GM12878 (cell line): ENCODE data around the gene PINLYP. TPM values are rescaled to one million over a fixed set of nuclear protein-coding genes. Genes with fewer than 3 reads are reported as not detected.

Source experiments
- ATAC-seq: fragments of 200-7000 bp; cut with Tn5 transposase; 3 replicates; pipeline ENCODE4 v1.9.1; 2020; ENCODE audit warnings: mild to moderate bottlenecking, moderate library complexity
- BruUV-seq: library from RNA; stranded (reverse); fragments of 400-500 nt; replicated peaks from 2 replicates; lab custom pipeline; 2021; lab: Mats Ljungman, UMichigan
- CTCF ChIA-PET: fragments of 300-600 bp; sonication (Branson Sonifier 250); formaldehyde crosslinking; extraction: SDS; loops from one replicate; lab custom pipeline; 2021; ENCODE audit warnings: inconsistent platforms; lab: Yijun Ruan, JAX
- POLR2A ChIA-PET: fragments of 350-600 bp; formaldehyde crosslinking; extraction: SDS; loops from one replicate; lab custom pipeline; 2021; ENCODE audit warnings: inconsistent platforms; lab: Charles Lee
- RAD21 ChIA-PET: fragments of 300-600 bp; sonication (Branson Sonifier 250); formaldehyde crosslinking; loops from one replicate; lab custom pipeline; 2023; ENCODE audit warnings: antibody characterized with exemption; ENCODE audit not compliant: unreplicated experiment; lab: Charles Lee
- SMC1A ChIA-PET: fragments of 300-600 bp; sonication (Branson Sonifier 250); formaldehyde crosslinking; loops from one replicate; lab custom pipeline; 2023; ENCODE audit not compliant: unreplicated experiment, uncharacterized antibody; lab: Charles Lee
- DNase-seq: peaks from one replicate; pipeline ENCODE4 v3.0.0-alpha.2; 2011; ENCODE audit warnings: low read depth, low spot score
- FAIRE-seq: peaks from 3 replicates; lab custom pipeline; 2011; peaks lifted over from hg19 to GRCh38; lab: Jason Lieb, UNC
- H2AFZ ChIP-seq: 2 replicates; pipeline ENCODE4 v1.6.0; 2011; ENCODE audit warnings: low read depth, low read length, control low read depth; ENCODE audit not compliant: control insufficient read depth
- H3K27ac ChIP-seq: 2 replicates; pipeline ENCODE4 v1.5.1; 2011; ENCODE audit warnings: control low read depth; ENCODE audit not compliant: control insufficient read depth, insufficient read depth
- H3K27me3 ChIP-seq, 2 experiments: replicated peaks in 1 of 2; 2 replicates each; pipeline versions ENCODE4 v1.6.0 to v1.6.1; 2011; ENCODE audit warnings: low read length in 1 of 2; ENCODE audit not compliant: control insufficient read depth in 2 of 2, insufficient read depth in 2 of 2
- H3K36me3 ChIP-seq, 2 experiments: 2 replicates each; pipeline ENCODE4 v1.5.1; 2011; ENCODE audit warnings: low read length in 1 of 2; ENCODE audit not compliant: control insufficient read depth in 2 of 2, insufficient read depth in 2 of 2
- H3K4me1 ChIP-seq: 2 replicates; pipeline ENCODE4 v1.6.1; 2011; ENCODE audit warnings: mild to moderate bottlenecking, low read length, moderate library complexity, mixed read lengths; ENCODE audit not compliant: control insufficient read depth, insufficient read depth
- H3K4me2 ChIP-seq: 2 replicates; pipeline ENCODE4 v1.6.0; 2011; ENCODE audit warnings: control low read depth; ENCODE audit not compliant: control insufficient read depth, insufficient read depth
- H3K4me3 ChIP-seq: fragments of 200-600 bp; sonication (generic); 2 replicates; pipeline ENCODE4 v1.5.1; 2016
- H3K79me2 ChIP-seq: 2 replicates; pipeline ENCODE4 v1.6.0; 2011; ENCODE audit warnings: low read length; ENCODE audit not compliant: control insufficient read depth, insufficient read depth
- H3K9ac ChIP-seq: 2 replicates; pipeline ENCODE4 v1.8.0; 2011; ENCODE audit warnings: low read length, control low read depth, mixed read lengths; ENCODE audit not compliant: control insufficient read depth, insufficient read depth
- H3K9me3 ChIP-seq: replicated peaks from 3 replicates; pipeline ENCODE4 v1.5.1; 2011; ENCODE audit warnings: mild to moderate bottlenecking, low read length; ENCODE audit not compliant: control insufficient read depth, insufficient read depth
- H4K20me1 ChIP-seq: 2 replicates; pipeline ENCODE4 v1.6.0; 2011; ENCODE audit not compliant: control insufficient read depth, insufficient read depth
- BMI1 ChIP-seq: fragments of 450-650 bp; IDR thresholded peaks from 2 replicates; pipeline ENCODE4 v1.6.1; 2016; ENCODE audit warnings: mild to moderate bottlenecking, moderate library complexity, borderline replicate concordance
- CBX5 ChIP-seq: sonication (generic); IDR thresholded peaks from 2 replicates; pipeline ENCODE4 v1.6.1; 2016; ENCODE audit warnings: low read depth, moderate library complexity, mild to moderate bottlenecking, inconsistent platforms
- EP300 ChIP-seq, 2 experiments: fragments of 150-350 bp in 1 of 2; IDR thresholded peaks; 2 replicates each; pipeline ENCODE4 v1.6.1; 2011 to 2012; ENCODE audit warnings: low read depth in 2 of 2, low read length in 2 of 2, borderline replicate concordance in 1 of 2, improper control_type of control experiment in 1 of 2, inconsistent platforms in 1 of 2; ENCODE audit not compliant: control insufficient read depth in 1 of 2
- FOXM1 ChIP-seq: IDR thresholded peaks from 2 replicates; pipeline ENCODE4 v1.6.1; 2012; ENCODE audit warnings: low read depth, mild to moderate bottlenecking, inconsistent platforms, low read length, moderate library complexity
- IRF3 ChIP-seq: fragments of 450-650 bp; IDR thresholded peaks from 2 replicates; pipeline ENCODE4 v1.6.1; 2014; ENCODE audit warnings: mild to moderate bottlenecking
- MEF2A ChIP-seq: IDR thresholded peaks from 2 replicates; pipeline ENCODE4 v1.6.1; 2011; ENCODE audit warnings: low read depth, mild to moderate bottlenecking, low read length, moderate library complexity; ENCODE audit not compliant: insufficient read depth
- NBN ChIP-seq: fragments of 450-650 bp; IDR thresholded peaks from 2 replicates; pipeline ENCODE4 v1.6.1; 2016
- POLR2AphosphoS2 ChIP-seq: IDR thresholded peaks from 2 replicates; pipeline ENCODE4 v1.6.1; 2011; ENCODE audit warnings: low read depth, mild to moderate bottlenecking, low read length, improper control_type of control experiment, moderate library complexity
- POLR2AphosphoS5 ChIP-seq: IDR thresholded peaks from 2 replicates; pipeline ENCODE4 v1.6.1; 2011; ENCODE audit warnings: mild to moderate bottlenecking, low read length, inconsistent platforms
- SMAD5 ChIP-seq: IDR thresholded peaks from 2 replicates; pipeline ENCODE4 v1.6.1; 2016; ENCODE audit warnings: antibody characterized with exemption, low read depth
- SREBF1 ChIP-seq: IDR thresholded peaks from 2 replicates; pipeline ENCODE4 v1.6.1; 2012; ENCODE audit warnings: mild to moderate bottlenecking, low read length
- SREBF2 ChIP-seq: IDR thresholded peaks from 2 replicates; pipeline ENCODE4 v1.6.1; 2012; ENCODE audit warnings: mild to moderate bottlenecking, low read length
- SRF ChIP-seq, 2 experiments: IDR thresholded peaks; 2 replicates each; pipeline ENCODE4 v1.6.1; 2011; ENCODE audit warnings: low read depth in 2 of 2, low read length in 2 of 2, mild to moderate bottlenecking in 1 of 2, moderate library complexity in 1 of 2
- ZNF622 ChIP-seq: fragments of 450-650 bp; IDR thresholded peaks from 2 replicates; pipeline ENCODE4 v1.6.1; 2017; ENCODE audit warnings: mild to moderate bottlenecking, inconsistent platforms
- ZZZ3 ChIP-seq: IDR thresholded peaks from 2 replicates; pipeline ENCODE4 v1.6.1; 2011; ENCODE audit warnings: low read depth; ENCODE audit not compliant: control insufficient read depth, insufficient read length
- WGBS: methylation state at CpG from one replicate; pipeline ENCODE4 v1.1.6; 2016; ENCODE audit warnings: low lambda C conversion rate; ENCODE audit not compliant: insufficient replicate concordance, insufficient coverage; ENCODE audit errors: missing lambda C conversion rate; 5-methylcytosine and 5-hydroxymethylcytosine counted together
- in situ Hi-C: fragments of 300-500 bp; cut with MboI; formaldehyde crosslinking; loops from 9 replicates; pipeline ENCODE4 v1.14.3; 2018; ENCODE audit warnings: mixed read lengths
- intact Hi-C: fragments of 100-400 bp; cut with micrococcal nuclease; formaldehyde crosslinking; loops from one replicate; pipeline ENCODE4 v1.14.2; 2022; ENCODE audit not compliant: unreplicated experiment
- polyA plus RNA-seq, 11 experiments: library from polyadenylated mRNA; depleted of rRNA in 4 of 11; unstranded in 6 of 11; stranded (reverse) in 5 of 11; fragments of >200 nt; fragmentation: Nextera tagmentation in 4 of 11; fragmentation: Illumina TruSeq in 1 of 11; extraction: Ambion mirVana in 4 of 11; extraction: Trizol in 1 of 11; gene quantifications; 1 replicate in 1 of 11; 2 replicates in 10 of 11; pipeline versions ENCODE4 v1.2.1 to v1.2.3, GENCODE V29; 2011 to 2016; ENCODE audit warnings: inconsistent platforms in 2 of 11, missing spikeins in 2 of 11, low read depth in 1 of 11
- total RNA-seq, 4 experiments: library from RNA; depleted of rRNA in 3 of 4; stranded (reverse); fragments of >200 nt in 3 of 4; fragmentation: Illumina TruSeq in 1 of 4; extraction: Trizol in 1 of 4; gene quantifications; 2 replicates each; pipeline versions ENCODE4 v1.2.1 to v1.2.3, GENCODE V29; 2013 to 2021
- TF ChIP-seq, protein P1 (sequence below): IDR thresholded peaks from 2 replicates; pipeline ENCODE4 v1.6.1; 2012; ENCODE audit warnings: low read length, inconsistent platforms

Gene PINLYP
- total and polyA plus RNA-seq, 10 of the 15 experiments (the other 5 are each of a cell fraction or from before 2014, with no cell fraction given): 1.0 to 26.9 (median 11.4) TPM

DNA sequence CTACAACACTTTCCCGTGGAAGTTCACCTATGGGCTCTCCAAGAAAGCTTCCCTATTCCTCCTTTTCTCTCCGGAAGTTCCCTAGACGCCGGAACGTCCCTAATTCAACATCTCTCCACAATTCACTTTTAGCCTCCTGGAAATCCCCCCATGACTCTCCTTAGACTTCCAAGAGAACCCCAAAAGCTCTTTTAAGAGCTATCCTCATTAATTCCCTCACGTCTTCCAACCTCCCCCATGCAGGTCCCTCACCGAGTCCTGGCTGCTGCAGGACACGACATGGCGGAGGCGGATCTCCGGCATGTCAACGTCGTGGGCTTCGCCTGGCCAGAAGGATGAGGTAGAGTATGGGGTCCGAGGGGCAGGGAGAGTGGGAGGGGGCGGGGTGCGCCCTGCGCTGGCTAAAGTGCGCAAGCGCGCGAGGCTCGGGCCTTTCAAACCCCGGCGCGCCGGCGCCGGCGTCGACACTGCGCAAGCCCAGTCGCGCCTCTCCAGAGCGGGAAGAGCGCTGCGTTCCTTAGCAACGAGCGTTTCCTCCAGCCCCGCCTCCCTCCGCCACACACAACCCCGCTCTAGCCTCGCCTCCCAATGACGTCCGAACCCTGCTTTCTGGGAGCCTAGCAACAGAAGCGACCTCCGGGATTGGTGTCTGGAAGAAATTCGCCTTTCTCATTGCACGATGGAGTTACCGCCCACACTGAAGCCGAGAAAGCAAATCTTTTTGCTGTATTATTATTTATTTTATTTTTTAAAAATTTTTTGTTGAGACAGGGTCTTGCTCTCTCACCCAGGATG, at the start of gene PINLYP, which contains the start of gene XRCC1 (continued):
- peak; percentile 14; the same call in 1 of the 2 replicates for TF ChIP-seq IRF3
- TF ChIP-seq BMI1: peak; percentile 83; the same call in 1 of the 2 replicates
- no peak for TF ChIP-seq MEF2A
- no peak for TF ChIP-seq SMAD5
- TF ChIP-seq CBX5: no peak
- TF ChIP-seq FOXM1: no peak
- no peak for TF ChIP-seq SREBF1
- TF ChIP-seq, all 136 proteins: peak for 33

DNA sequence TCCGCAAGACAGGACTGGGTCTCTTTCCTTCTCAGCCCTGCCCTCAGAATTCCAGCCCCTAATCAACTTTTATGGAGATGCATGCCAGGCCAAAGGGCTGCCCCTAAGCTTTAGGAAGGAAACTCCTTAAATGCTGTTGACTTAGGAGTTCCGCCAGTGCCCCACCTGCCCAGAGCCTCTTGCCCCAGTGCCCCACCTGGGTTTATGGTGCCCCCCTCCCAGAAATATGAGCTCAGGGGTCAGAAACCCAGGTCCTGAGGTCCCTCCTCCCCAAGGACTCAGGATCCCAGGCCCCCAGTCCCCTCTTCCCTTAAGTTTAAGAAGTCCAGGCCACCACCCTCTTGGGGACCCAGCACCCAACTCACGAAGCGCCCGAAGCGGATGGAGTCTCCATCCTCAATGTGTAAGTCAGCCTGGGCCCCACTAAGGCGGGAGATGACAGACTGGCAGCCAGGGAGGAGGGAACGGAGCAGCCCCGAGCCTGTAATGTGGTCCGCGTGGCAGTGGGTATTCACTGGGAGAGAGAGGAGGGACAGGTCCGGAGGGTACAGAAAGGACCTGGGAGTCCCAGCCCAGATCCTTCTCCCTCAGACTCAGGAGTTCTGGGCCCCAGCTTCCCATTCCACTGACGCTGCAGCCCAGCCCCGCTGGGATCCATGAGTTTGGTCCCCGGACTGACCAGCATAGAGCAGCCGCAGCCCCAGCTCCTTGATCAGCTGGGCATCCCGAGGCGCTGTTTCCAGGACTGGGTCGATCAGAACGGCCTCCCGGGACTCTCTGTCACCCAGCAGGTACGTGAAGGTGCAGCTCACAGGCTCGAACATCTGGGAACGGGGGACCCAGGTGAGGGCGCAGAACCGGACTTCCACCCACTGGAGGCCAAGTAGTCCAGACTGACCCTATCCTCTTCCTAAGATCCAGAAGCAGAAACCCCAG, 49.5 kb upstream of the PINLYP start:
- Histone ChIP-seq H2AFZ (peak overlapping the region; percentile 76), H3K36me3 (no peaks in the 10 kb centered on the region), H3K4me3 (peak overlapping the region; percentile 91), H3K27me3 (no peaks in the 10 kb centered on the region), H3K4me2 (peak overlapping the region; percentile 85), H3K4me1 (peaks cover 3% of the 10 kb centered on the region; the same call in 1 of the 2 replicates), H3K79me2 (peaks cover 12% of the 10 kb centered on the region), H4K20me1 (no peaks in the 10 kb centered on the region), H3K27ac (peak overlapping the region; percentile 65), H3K9me3 (no peaks in the 10 kb centered on the region), H3K9ac (peak overlapping the region; percentile 55)
- BruUV-seq: TSS peak; percentile 51
- FAIRE-seq (no peak), ATAC-seq (peak; percentile 50), DNase-seq (no peak)
- RAD21 ChIA-PET: interaction anchor here (1.0 to 3.5 kb wide), 3 partner anchors 10 to 79 kb away, joined by 3 to 29 read pairs (median 23); partner anchors contain the start of genes IRGQ and ZNF576
- 3% methylated on average over 25 of the region's 26 CpGs for WGBS
- in situ Hi-C loops (no loop called here), intact Hi-C loops (no loop called here)
- POLR2A ChIA-PET: interaction anchor here (1.4 to 2.9 kb wide), 5 partner anchors 10 to 142 kb away, joined by 5 to 13 read pairs (median 5); partner anchors contain the start of genes IRGQ, XRCC1 and ZNF576
- SMC1A ChIA-PET: interaction anchor here (0.8 to 3.4 kb wide), 8 partner anchors 10 to 253 kb away, joined by 3 to 22 read pairs (median 6); partner anchors contain the start of genes IRGQ, PHLDB3 and ZNF576
- CTCF ChIA-PET: interaction anchor here (0.6 to 9.3 kb wide), 7 partner anchors 11 to 80 kb away, joined by 3 to 393 read pairs (median 5); partner anchors contain the start of genes IRGQ, PHLDB3 and ZNF576
- TF ChIP-seq SRF (IDR thresholded peaks at IDR 0.05; ENCODE audit: low read depth in 2 of 2, low read length in 2 of 2) (no peak), EP300 (IDR thresholded peaks at IDR 0.05; ENCODE audit: borderline replicate concordance in 1 of 2, control insufficient read depth in 1 of 2, low read depth in 2 of 2, low read length in 2 of 2) (no peak), ZNF622 (no peak), IRF3 (no peak), POLR2AphosphoS5 (no peak), SREBF2 (no peak), NBN (no peak), ZZZ3 (no peak), POLR2AphosphoS2 (no peak)
- TF ChIP-seq, protein P1, sequence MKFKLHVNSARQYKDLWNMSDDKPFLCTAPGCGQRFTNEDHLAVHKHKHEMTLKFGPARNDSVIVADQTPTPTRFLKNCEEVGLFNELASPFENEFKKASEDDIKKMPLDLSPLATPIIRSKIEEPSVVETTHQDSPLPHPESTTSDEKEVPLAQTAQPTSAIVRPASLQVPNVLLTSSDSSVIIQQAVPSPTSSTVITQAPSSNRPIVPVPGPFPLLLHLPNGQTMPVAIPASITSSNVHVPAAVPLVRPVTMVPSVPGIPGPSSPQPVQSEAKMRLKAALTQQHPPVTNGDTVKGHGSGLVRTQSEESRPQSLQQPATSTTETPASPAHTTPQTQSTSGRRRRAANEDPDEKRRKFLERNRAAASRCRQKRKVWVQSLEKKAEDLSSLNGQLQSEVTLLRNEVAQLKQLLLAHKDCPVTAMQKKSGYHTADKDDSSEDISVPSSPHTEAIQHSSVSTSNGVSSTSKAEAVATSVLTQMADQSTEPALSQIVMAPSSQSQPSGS: no peak
